Aorta (tissue), 5 donors: Measurements from ENCODE around the gene DENND11. TPM values are rescaled to one million over a fixed set of nuclear protein-coding genes. Genes with fewer than 3 reads are reported as not detected.
"Not testable (repeated sequence)": the region's sequence is repeated elsewhere in the genome, so short reads cannot be mapped to it uniquely, and the experiment has no call there.

Experiments
- ATAC-seq: fragments of 200-7000 bp; cut with Tn5 transposase; one replicate; pipeline ENCODE4 v1.9.1; 2022; ENCODE audit warnings: moderate library complexity; ENCODE audit not compliant: low FRiP score
- DNase-seq, 2 donors: peaks; one replicate each; pipeline ENCODE4 v3.0.0-alpha.2; 2020
- H3K27ac ChIP-seq, 2 donors: one replicate each; pipeline ENCODE4 v1.5.1; 2013; ENCODE audit warnings: low read length in 2 of 2, mild to moderate bottlenecking in 2 of 2, moderate library complexity in 2 of 2, control low read depth in 1 of 2, inconsistent platforms in 1 of 2, low read depth in 1 of 2
- H3K27me3 ChIP-seq, 2 donors: one replicate each; pipeline ENCODE4 v1.6.1; 2013; ENCODE audit warnings: control low read depth in 1 of 2, low read length in 1 of 2, mild to moderate bottlenecking in 1 of 2, moderate library complexity in 1 of 2; ENCODE audit not compliant: insufficient read depth in 2 of 2, control insufficient read depth in 1 of 2
- H3K36me3 ChIP-seq, 2 donors: one replicate each; pipeline ENCODE4 v1.6.1; 2013; ENCODE audit warnings: control low read depth in 1 of 2, low read length in 1 of 2, mild to moderate bottlenecking in 1 of 2; ENCODE audit not compliant: insufficient read depth in 2 of 2, control insufficient read depth in 1 of 2
- H3K4me1 ChIP-seq, 2 donors: one replicate each; pipeline ENCODE4 v1.6.1; 2013; ENCODE audit warnings: low read length in 2 of 2, control low read depth in 1 of 2, mild to moderate bottlenecking in 1 of 2, moderate library complexity in 1 of 2; ENCODE audit not compliant: insufficient read depth in 2 of 2, control insufficient read depth in 1 of 2
- H3K4me3 ChIP-seq, 2 donors: one replicate each; pipeline ENCODE4 v1.5.1; 2013; ENCODE audit warnings: low read length in 2 of 2, control low read depth in 1 of 2, mild to moderate bottlenecking in 1 of 2
- H3K9me3 ChIP-seq: one replicate; pipeline ENCODE4 v1.6.1; 2013; ENCODE audit warnings: mild to moderate bottlenecking, low read length; ENCODE audit not compliant: control insufficient read depth
- WGBS, 2 donors: extraction: QIAGEN DNeasy Blood & Tissue Kit; methylation state at CpG; one replicate each; pipeline ENCODE4 v1.1.7; 2013; 5-methylcytosine and 5-hydroxymethylcytosine counted together
- intact Hi-C, 2 donors: fragments of 100-400 bp; cut with DNase I; formaldehyde crosslinking; loops; one replicate each; pipeline versions ENCODE4 v1.14.2 to v1.15.0; 2022
- polyA plus RNA-seq, 2 donors: library from polyadenylated mRNA; stranded (reverse); fragments of 200-250 nt; gene quantifications; one replicate each; pipeline ENCODE4 v1.2.3, GENCODE V29; 2013
- total RNA-seq, 2 donors: library from RNA; stranded (reverse); fragmentation: NEBNext Ultra II Directional; extraction: Animal tissue kit (Norgen Biotek cat#: 25700); gene quantifications; one replicate each; pipeline ENCODE4 v1.2.1, GENCODE V29; 2021
- donor health status: healthy with polysubstance abuse.
- donor health status: Bipolar disorder and iron deficiency.
- donor health status: DM: no; HTN: no; CAD: no.
- donor health status: DM: no; HTN: no; CAD: no.
- donor health status: DM: yes; HTN: yes; CAD: no.

The DENND11 gene
- total and polyA plus RNA-seq, 4 donors = 7.3 to 31.6 (median 15.5) TPM

DNA sequence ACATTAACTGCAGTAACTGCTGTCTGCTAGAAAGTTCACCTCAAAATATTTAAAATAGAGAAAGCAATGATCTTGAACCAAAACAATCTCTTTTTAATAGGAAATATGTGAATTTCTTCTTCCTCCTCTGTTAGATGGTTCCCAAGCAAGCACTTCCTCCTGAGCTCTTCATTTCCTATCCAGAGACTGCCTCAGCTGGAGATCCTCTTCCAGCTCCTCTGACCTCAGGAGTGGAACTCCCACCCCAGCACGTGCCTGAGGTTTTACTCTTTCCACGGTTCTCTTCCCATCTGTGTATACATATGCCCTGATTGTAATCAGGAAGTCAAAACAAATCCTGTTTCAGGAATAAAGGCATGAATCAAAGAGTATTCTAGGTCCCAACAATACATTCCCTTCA is 5.6 kb downstream of the DENND11 start:
- ATAC-seq = no peak
- H3K4me1 ChIP-seq = peaks cover 6 to 9% of the 10 kb centered on the region in 2 donors
- no peak for DNase-seq

DNA sequence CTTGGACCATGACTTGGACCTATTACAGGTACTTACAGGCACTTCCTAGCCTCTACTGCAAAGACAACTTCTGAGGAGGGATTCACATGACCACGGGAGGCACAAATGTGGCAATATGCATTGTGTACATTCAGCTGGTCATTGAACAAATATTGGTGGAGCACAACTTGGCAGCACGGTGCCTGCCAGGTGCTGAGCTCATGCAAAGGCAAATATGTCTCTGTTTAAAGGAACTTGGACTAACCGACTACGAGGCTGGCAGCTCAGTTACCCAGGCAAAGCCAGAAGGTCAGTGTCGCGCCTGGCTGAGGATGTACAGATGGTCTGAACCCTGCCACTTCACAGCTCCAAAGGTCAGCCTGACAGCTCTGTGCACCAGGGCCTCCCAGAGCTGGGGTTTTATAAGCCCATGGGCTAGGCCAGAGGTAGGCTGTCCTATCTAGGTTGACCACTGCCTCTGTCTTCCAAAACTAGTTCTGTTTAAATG is 6.1 kb downstream of the DENND11 start:
- ATAC-seq = peak; percentile 29
- H3K4me1 ChIP-seq = peaks cover 6 to 9% of the 10 kb centered on the region in 2 donors

More for the DNA sequence above, 5.6 kb downstream of the DENND11 start:
- intact Hi-C loops = no loop called here
- WGBS, 2 donors = 27 to 31% methylated on average over 2 of the region's 2 CpGs
- Histone ChIP-seq H3K36me3 (no peaks in the 10 kb centered on the region), H3K9me3 (no peaks in the 10 kb centered on the region), H3K4me3 (no peak overlapping the region), H3K27me3 (no peaks in the 10 kb centered on the region), H3K27ac (no peak overlapping the region)

DNA sequence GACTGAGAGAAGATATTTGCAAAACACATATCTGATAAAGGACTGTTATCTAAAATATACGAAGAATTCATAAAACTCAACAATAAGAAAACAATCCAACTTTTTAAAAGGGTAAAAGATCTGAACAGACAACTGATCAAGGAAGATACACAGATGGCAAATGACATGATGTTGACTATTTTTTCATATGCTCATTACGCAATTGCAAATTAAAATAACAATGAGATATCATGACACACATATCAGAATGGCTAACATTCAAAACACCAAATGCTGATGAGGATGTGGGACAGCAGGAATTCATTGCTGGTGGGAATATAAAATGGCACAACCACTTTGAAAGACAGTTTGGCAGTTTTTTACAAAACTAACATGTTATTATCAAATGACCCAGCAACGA is 8.9 kb downstream of the DENND11 start:
- DNase-seq (no peak), ATAC-seq (no peak)
- Histone ChIP-seq H3K36me3 (no peaks in the 10 kb centered on the region), H3K27ac (no peak overlapping the region), H3K9me3 (no peaks in the 10 kb centered on the region), H3K27me3 (no peaks in the 10 kb centered on the region), H3K4me3 (no peak overlapping the region), H3K4me1 (peaks cover 6 to 9% of the 10 kb centered on the region in 2 donors)
- intact Hi-C loops = no loop called here
- 88 to 91% methylated on average over 3 of the region's 3 CpGs for WGBS, 2 donors

More for the DNA sequence above, 6.1 kb downstream of the DENND11 start:
- Histone ChIP-seq H3K4me3 (no peak overlapping the region), H3K9me3 (no peaks in the 10 kb centered on the region), H3K36me3 (no peaks in the 10 kb centered on the region), H3K27me3 (no peaks in the 10 kb centered on the region), H3K27ac (peak overlapping the region in 1 of 2 donors; percentile 14)
- intact Hi-C loops = no loop called here
- WGBS, 2 donors = 33 to 43% methylated on average over 6 of the region's 6 CpGs
- DNase-seq = no peak

DNA sequence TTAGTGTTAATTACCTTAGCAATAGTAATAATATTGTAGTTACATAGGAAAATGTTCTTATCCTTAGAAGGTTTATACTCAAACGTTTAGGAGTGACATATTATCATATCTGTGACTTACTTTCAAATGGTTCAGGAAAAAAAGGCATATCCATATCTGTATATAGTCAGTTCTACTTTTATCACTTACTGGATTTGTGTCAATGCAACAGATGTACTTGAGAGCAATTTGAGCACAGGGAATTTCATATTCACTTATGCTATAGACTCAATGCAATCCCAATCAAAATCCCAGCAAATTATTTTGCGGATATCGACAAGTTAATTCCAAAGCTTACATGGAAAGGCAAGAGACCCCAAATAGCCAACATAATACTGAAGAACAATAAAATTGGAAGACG is 10.0 kb downstream of the DENND11 start:
- H3K36me3 ChIP-seq = no peaks in the 10 kb centered on the region
- H3K27ac ChIP-seq = no peak overlapping the region
- H3K4me3 ChIP-seq = no peak overlapping the region
- H3K27me3 ChIP-seq = no peaks in the 10 kb centered on the region
- H3K4me1 ChIP-seq = peaks cover 5 to 9% of the 10 kb centered on the region in 2 donors
- WGBS, 2 donors = 87 to 88% methylated on average over 4 of the region's 4 CpGs
- intact Hi-C loops = no loop called here
- ATAC-seq (no peak), DNase-seq (no peak)
- H3K9me3 ChIP-seq = no peaks in the 10 kb centered on the region

DNA sequence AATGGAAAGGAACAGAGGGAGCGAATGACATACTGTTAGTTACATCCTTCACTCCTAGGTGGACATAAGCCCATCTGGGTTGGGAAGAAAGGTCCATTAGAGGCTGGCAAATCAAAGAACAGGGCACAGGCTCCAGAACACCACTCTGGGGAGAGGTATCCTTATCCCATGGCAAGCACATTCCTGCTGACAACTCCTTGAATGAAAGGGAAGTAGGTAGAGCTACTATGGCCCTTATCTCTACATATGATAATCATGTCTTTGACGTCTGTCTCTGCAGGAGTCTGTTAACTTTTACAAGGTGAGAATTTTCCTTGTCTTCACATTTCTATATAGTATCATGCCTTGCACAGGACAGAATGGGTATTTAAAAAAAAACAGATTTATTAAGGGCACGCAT is 10.4 kb downstream of the DENND11 start:
- Histone ChIP-seq H3K27me3 (no peaks in the 10 kb centered on the region), H3K9me3 (no peaks in the 10 kb centered on the region), H3K36me3 (no peaks in the 10 kb centered on the region), H3K27ac (no peak overlapping the region), H3K4me1 (peaks cover 3 to 9% of the 10 kb centered on the region in 2 donors), H3K4me3 (no peak overlapping the region)
- no peak for DNase-seq
- intact Hi-C loops = no loop called here
- 84 to 87% methylated on average over 3 of the region's 3 CpGs for WGBS, 2 donors
- ATAC-seq = no peak

DNA sequence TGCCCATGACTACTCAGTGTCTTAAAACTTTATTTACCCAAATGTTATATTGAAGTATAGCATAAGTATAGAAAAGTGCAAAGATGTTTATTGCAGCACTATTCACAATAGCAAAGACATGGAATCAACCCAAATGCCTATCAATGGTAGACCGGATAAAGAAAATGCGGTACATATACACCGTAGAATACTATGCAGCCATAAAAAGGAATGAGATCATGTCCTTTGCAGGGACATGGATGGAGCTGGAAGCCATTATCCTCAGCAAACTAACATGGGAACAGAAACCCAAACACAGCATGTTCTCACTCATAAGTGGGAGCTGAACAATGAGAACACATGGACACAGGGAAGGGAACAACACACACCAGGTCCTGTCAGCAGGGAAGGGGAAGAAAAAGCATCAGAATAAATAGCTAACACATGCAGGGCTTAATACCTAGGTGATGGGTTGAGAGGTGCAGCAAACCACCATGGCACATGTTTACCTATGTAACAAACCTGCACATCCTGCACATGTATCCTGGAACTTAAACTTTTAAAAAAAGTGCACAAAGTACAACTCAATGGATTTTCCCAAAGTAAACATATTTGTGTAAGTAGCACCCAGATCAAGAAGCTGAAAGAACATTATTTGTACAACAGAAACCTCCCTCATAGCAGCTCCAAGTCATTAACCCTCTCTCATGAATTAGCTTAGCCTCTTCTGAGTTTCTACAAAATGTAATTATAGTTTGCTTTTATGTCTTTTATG is 12.7 kb downstream of the DENND11 start:
- H3K4me1 ChIP-seq, H3K27me3 ChIP-seq, intact Hi-C loops, H3K9me3 ChIP-seq, H3K27ac ChIP-seq, H3K4me3 ChIP-seq, H3K36me3 ChIP-seq, ATAC-seq, DNase-seq: not testable (repeated sequence)
- WGBS, 2 donors = 97 to 99% methylated on average over 3 of the region's 3 CpGs

DNA sequence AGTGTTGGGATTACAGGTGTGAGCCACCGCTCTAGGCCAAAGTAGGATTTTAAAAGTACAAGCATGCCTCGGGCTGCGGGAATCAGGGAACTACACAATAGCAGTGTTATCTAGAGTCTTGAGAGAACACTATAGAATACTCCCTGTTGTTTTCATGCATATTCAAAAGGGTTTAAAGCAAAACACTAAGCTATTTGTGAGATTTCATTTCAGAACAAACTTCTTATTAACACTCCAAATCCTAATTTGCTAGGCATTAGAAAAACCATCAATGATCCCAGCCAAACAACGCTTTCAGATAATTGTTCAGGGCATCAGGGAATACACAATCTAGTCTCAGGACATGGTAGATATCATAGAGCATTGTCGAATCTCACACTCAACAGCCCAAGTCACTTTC is 13.9 kb downstream of the DENND11 start:
- no peaks in the 10 kb centered on the region for H3K9me3 ChIP-seq
- intact Hi-C loops = no loop called here
- H3K4me3 ChIP-seq = no peak overlapping the region
- no peak for ATAC-seq
- H3K4me1 ChIP-seq = peaks cover 3 to 7% of the 10 kb centered on the region in 2 donors
- no peaks in the 10 kb centered on the region for H3K36me3 ChIP-seq
- no peak overlapping the region for H3K27ac ChIP-seq
- DNase-seq = no peak
- WGBS, 2 donors = 91 to 95% methylated on average over 5 of the region's 5 CpGs
- H3K27me3 ChIP-seq = no peaks in the 10 kb centered on the region

DNA sequence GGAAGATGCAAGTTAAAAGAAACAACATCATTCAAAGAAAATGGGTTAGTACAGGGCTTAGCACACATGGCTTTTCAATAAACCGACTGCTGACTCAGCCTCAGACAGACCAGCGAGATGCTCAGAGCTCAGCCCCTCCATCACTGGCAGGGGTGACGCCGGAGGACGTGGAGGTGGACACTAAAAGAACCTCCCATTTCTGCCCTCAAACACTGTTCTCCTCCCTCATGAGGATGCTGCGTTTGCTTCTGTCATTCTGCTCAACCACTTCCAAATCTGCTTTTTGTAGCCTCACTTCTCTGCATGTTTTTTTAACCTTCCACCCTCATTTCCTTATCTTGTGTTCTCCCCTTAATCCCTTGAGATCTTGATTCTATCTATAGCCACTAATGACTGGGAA is 15.3 kb downstream of the DENND11 start:
- H3K9me3 ChIP-seq = no peaks in the 10 kb centered on the region
- no peaks in the 10 kb centered on the region for H3K27me3 ChIP-seq
- DNase-seq (no peak), ATAC-seq (peak; percentile 57)
- peak overlapping the region in 1 of 2 donors; percentile 4 for H3K27ac ChIP-seq
- intact Hi-C loops = no loop called here
- peaks cover 0 to 5% of the 10 kb centered on the region in 2 donors for H3K36me3 ChIP-seq
- peaks cover 3 to 7% of the 10 kb centered on the region in 2 donors for H3K4me1 ChIP-seq
- no peak overlapping the region for H3K4me3 ChIP-seq
- 18 to 22% methylated on average over 6 of the region's 6 CpGs for WGBS, 2 donors

DNA sequence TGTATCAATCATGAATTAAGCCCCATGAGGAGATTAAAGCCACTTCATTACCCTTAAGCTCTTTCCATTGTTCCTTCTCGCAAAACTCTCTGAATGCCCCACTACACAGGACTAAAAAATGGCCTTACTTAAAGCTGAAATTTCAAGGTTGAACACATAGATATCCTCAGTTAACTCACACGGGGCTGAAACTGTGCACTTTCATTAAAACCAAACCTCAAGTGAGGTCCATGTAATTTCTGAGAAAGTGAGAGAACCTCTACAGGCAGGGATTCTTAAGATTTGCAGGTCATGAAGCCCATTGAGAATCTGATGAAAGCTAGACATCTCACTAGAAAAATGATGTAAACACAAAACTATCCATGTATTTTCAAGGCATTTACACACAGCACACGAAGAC is 15.9 kb downstream of the DENND11 start:
- WGBS, 2 donors = 80 to 87% methylated on average over 3 of the region's 3 CpGs
- H3K27me3 ChIP-seq = no peaks in the 10 kb centered on the region
- intact Hi-C loops = no loop called here
- H3K27ac ChIP-seq = no peak overlapping the region
- no peak for ATAC-seq
- DNase-seq = no peak
- peaks cover 3 to 7% of the 10 kb centered on the region in 2 donors for H3K4me1 ChIP-seq
- peaks cover 0 to 7% of the 10 kb centered on the region in 2 donors for H3K36me3 ChIP-seq
- no peak overlapping the region for H3K4me3 ChIP-seq
- no peaks in the 10 kb centered on the region for H3K9me3 ChIP-seq
